ENCODE data around the gene THSD4.

- TF ChIP-seq CTCF (IDR thresholded peaks at IDR 0.05) (no peak), POLR2AphosphoS5 (IDR thresholded peaks at IDR 0.05; ENCODE audit: low read depth, low read length) (no peak)
These were observed 26.6 kb upstream of the THSD4 start for GRCh38 chr15:71088683-71089082.
